Osteoblast (primary cell): ENCODE data around the gene CTNS. TPM values are rescaled to one million over a fixed set of nuclear protein-coding genes. Genes with fewer than 3 reads are reported as not detected.

ENCODE experiments used
- DNase-seq: peaks from one replicate; pipeline ENCODE4 v3.0.0; 2011; ENCODE audit warnings: low spot score, mixed read lengths; ENCODE audit not compliant: insufficient read length; ENCODE audit errors: missing footprints
- H2AFZ ChIP-seq: 2 replicates; pipeline ENCODE4 v1.6.0; 2011; ENCODE audit warnings: mild to moderate bottlenecking, low read length
- H3K27ac ChIP-seq: 2 replicates; pipeline ENCODE4 v1.5.1; 2011; ENCODE audit warnings: mild to moderate bottlenecking, low read depth, low read length, moderate library complexity
- H3K27me3 ChIP-seq: 2 replicates; pipeline ENCODE4 v1.6.0; 2012; ENCODE audit warnings: mild to moderate bottlenecking, control low read depth, inconsistent platforms, low read length, moderate library complexity; ENCODE audit not compliant: insufficient read depth
- H3K36me3 ChIP-seq: 2 replicates; pipeline ENCODE4 v1.5.1; 2011; ENCODE audit warnings: mild to moderate bottlenecking, low read length, control low read depth, moderate library complexity; ENCODE audit not compliant: insufficient read depth
- H3K4me1 ChIP-seq: 2 replicates; pipeline ENCODE4 v1.5.1; 2011; ENCODE audit warnings: mild to moderate bottlenecking, low read length, control low read depth, moderate library complexity; ENCODE audit not compliant: insufficient read depth
- H3K4me2 ChIP-seq: 2 replicates; pipeline ENCODE4 v1.6.0; 2011; ENCODE audit warnings: mild to moderate bottlenecking, low read length; ENCODE audit not compliant: insufficient read depth
- H3K4me3 ChIP-seq: fragments of 200-600 bp; sonication (generic); 3 replicates; pipeline ENCODE4 v1.5.1; 2012; ENCODE audit warnings: mild to moderate bottlenecking, low read length, inconsistent platforms; ENCODE audit not compliant: insufficient read depth
- H3K79me2 ChIP-seq: 2 replicates; pipeline ENCODE4 v1.6.0; 2012; ENCODE audit warnings: mild to moderate bottlenecking, low read length, control low read depth, inconsistent platforms; ENCODE audit not compliant: insufficient read depth
- H3K9me3 ChIP-seq: 2 replicates; pipeline ENCODE4 v1.5.1; 2011; ENCODE audit warnings: low read depth, low read length, control low read depth
- H4K20me1 ChIP-seq: 2 replicates; pipeline ENCODE4 v1.6.0; 2012; ENCODE audit warnings: mild to moderate bottlenecking, low read length, control low read depth; ENCODE audit not compliant: insufficient read depth
- total RNA-seq: library from RNA; depleted of rRNA; stranded (reverse); fragments of >200 nt; gene quantifications from 2 replicates; pipeline ENCODE4 v1.2.3, GENCODE V29; 2012
- TF ChIP-seq, protein P1 (sequence below): IDR thresholded peaks from 2 replicates; pipeline ENCODE4 v1.5.1; 2011; ENCODE audit warnings: mild to moderate bottlenecking, low read depth, low read length, moderate library complexity; ENCODE audit errors: extremely low read depth

Gene CTNS
- 34.7 and 46.0 TPM in 2 replicates for total RNA-seq

DNA sequence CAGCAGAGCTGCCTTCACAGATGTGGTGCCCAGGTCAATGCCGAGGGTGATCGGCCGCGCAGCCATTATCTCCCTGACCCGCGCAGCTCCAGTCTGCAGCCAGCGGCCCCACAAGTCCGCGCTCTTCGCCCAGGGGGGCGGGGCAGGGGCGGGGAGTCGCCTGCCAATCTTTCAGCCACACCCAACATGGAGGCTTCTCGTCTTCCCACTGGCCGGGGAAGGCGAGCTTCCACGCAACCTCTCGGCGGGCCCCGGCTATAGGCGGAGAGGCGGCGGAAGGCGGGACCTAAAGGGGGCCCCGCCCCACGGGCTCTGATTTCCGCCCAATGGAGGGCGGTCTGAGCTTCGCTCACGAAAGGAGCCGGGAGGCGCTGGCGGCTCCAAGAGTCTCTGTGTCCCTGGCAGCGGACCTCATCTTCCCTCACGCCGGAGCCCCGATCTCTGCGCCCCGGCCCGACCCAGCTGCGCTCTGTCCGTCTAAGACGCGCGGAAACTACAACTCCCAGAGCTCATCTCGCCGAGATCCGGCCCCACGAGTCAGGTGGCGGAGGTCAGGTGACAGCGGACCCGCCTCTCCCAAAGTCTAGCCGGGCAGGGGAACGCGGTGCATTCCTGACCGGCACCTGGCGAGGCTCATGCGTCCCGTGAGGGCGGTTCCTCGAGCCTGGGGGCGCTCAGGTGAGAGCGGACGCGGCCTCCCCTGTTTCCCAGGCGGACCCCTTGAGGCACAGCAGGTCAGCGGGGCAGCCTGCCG, at the start of gene CTNS, which contains the start of gene SHPK:
Gene CTNS, plus strand, starts transcription at position 607 of the 754 bp plus-strand sequence. CDS start 3,447 bp downstream, outside the sequence.
Gene SHPK, minus strand, starts transcription at position 97 of the 754 bp plus-strand sequence. Its CDS starts 31 bp downstream, at position 66.
- H3K27me3 ChIP-seq: no peaks in the 10 kb centered on the region
- peak within 1 kb of the TSS; percentile 94 for H2AFZ ChIP-seq
- H3K4me3 ChIP-seq: peak within 1 kb of the TSS; percentile 83
- H3K4me1 ChIP-seq: peaks cover 13% of the 10 kb centered on the region
- peaks cover 12% of the 10 kb centered on the region for H3K36me3 ChIP-seq
- TF ChIP-seq, protein P1, sequence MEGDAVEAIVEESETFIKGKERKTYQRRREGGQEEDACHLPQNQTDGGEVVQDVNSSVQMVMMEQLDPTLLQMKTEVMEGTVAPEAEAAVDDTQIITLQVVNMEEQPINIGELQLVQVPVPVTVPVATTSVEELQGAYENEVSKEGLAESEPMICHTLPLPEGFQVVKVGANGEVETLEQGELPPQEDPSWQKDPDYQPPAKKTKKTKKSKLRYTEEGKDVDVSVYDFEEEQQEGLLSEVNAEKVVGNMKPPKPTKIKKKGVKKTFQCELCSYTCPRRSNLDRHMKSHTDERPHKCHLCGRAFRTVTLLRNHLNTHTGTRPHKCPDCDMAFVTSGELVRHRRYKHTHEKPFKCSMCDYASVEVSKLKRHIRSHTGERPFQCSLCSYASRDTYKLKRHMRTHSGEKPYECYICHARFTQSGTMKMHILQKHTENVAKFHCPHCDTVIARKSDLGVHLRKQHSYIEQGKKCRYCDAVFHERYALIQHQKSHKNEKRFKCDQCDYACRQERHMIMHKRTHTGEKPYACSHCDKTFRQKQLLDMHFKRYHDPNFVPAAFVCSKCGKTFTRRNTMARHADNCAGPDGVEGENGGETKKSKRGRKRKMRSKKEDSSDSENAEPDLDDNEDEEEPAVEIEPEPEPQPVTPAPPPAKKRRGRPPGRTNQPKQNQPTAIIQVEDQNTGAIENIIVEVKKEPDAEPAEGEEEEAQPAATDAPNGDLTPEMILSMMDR: no peak
- DNase-seq: peak; percentile 100
- H4K20me1 ChIP-seq: no peaks in the 10 kb centered on the region
- H3K9me3 ChIP-seq: no peaks in the 10 kb centered on the region
- peak within 1 kb of the TSS; percentile 97 for H3K4me2 ChIP-seq
- peak within 1 kb of the TSS; percentile 92 for H3K27ac ChIP-seq
- peaks cover 39% of the 10 kb centered on the region for H3K79me2 ChIP-seq

DNA sequence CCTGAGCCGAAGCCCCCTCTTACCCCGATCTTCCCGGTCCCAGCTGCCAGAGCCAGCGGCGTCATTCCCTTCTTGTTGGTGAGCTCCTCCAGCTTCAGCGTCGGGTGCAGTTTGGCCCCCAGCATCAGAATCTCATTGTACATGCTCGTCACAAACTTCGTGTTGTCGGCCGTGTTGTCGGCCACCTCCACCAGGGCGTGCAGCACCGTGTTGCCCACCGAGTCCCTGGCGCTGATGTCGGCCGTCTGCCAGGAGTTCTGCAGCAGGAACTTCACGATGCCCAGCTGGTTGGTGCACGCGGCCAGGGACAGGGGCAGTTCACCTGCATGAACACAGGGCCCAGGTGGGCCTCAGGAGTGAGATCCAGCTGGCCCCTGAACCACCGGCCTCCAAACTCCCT, 46.8 kb upstream of the CTNS start:
- Histone ChIP-seq H3K36me3 (peaks cover 2% of the 10 kb centered on the region), H3K27ac (no peak overlapping the region), H2AFZ (no peak overlapping the region), H3K4me2 (no peak overlapping the region), H3K4me3 (no peak overlapping the region), H3K4me1 (no peaks in the 10 kb centered on the region), H3K27me3 (no peaks in the 10 kb centered on the region), H4K20me1 (no peaks in the 10 kb centered on the region), H3K9me3 (no peaks in the 10 kb centered on the region), H3K79me2 (no peaks in the 10 kb centered on the region)
- TF ChIP-seq, protein P1: no peak
- peak; percentile 44 for DNase-seq

DNA sequence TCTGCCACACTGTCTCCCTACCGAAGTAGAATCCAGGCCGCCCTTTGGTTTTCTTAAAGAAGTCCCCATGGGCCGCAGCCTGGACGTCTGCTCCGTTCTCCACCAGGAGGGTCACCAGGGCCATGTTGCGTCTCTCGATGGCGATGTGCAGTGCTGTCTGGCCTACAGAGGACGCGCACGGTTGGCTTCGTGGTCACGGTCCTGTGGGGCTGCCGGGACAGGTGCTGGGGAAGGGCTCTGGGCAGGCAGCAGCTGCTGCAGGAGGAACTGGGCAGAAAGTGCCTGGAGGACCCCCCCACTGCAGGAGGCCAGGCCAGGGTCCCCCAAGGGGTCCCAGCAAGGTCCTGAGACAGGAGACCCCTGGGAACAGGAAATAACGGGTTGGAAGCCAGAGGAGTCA, 46.3 kb upstream of the CTNS start:
- no peaks in the 10 kb centered on the region for H3K4me1 ChIP-seq
- H3K36me3 ChIP-seq: no peaks in the 10 kb centered on the region
- no peaks in the 10 kb centered on the region for H4K20me1 ChIP-seq
- DNase-seq: peak; percentile 30
- no peak overlapping the region for H3K4me3 ChIP-seq
- no peaks in the 10 kb centered on the region for H3K27me3 ChIP-seq
- H3K9me3 ChIP-seq: no peaks in the 10 kb centered on the region
- no peaks in the 10 kb centered on the region for H3K79me2 ChIP-seq
- H2AFZ ChIP-seq: no peak overlapping the region
- H3K4me2 ChIP-seq: no peak overlapping the region
- TF ChIP-seq, protein P1: no peak
- no peak overlapping the region for H3K27ac ChIP-seq

DNA sequence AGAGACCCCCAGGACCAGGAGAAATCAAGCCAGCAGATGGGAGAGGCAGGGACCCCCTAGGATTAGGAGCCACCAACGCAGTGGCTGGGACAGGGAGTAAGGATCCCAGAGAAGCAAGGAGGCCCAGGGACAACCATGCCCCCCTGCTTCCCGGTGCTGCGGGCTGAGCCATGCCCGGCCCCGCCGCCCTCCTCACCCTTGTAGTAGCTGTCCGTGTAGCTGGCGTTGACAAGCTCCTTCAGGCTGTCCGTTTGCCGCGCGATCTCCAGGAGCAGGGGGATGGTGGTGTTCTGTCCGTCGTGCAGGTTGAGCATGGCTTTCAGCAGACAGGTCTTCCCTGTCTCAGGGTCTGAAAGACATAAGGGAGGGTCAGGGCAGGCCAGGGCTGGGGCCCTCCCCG, 45.8 kb upstream of the CTNS start:
- Histone ChIP-seq H3K9me3 (no peaks in the 10 kb centered on the region), H3K36me3 (no peaks in the 10 kb centered on the region)
- TF ChIP-seq, protein P1: no peak

More for the DNA sequence above, 45.8 kb upstream of the CTNS start:
- Histone ChIP-seq H3K27me3 (no peaks in the 10 kb centered on the region), H3K79me2 (no peaks in the 10 kb centered on the region), H3K4me2 (no peak overlapping the region), H3K4me1 (no peaks in the 10 kb centered on the region), H3K4me3 (no peak overlapping the region), H2AFZ (no peak overlapping the region), H4K20me1 (no peaks in the 10 kb centered on the region), H3K27ac (no peak overlapping the region)
- DNase-seq: no peak
